GM23338 (cell line): ENCODE data around the gene GARIN6. TPM values are rescaled to one million over a fixed set of nuclear protein-coding genes. Genes with fewer than 3 reads are reported as not detected.

Source experiments
- ATAC-seq: fragments of 200-7000 bp; cut with Tn5 transposase; 3 replicates; pipeline ENCODE4 v1.9.1; 2020
- DNase-seq: peaks from one replicate; pipeline ENCODE4 v3.0.0-alpha.2; 2015; ENCODE audit warnings: low spot score
- H2AFZ ChIP-seq: fragments of 200-600 bp; sonication (generic); 2 replicates; pipeline ENCODE4 v1.8.0; 2016; ENCODE audit warnings: antibody characterized with exemption, mild to moderate bottlenecking, moderate library complexity
- H3F3A ChIP-seq: fragments of 200-600 bp; sonication (generic); replicated peaks from 2 replicates; pipeline ENCODE4 v1.8.0; 2017; ENCODE audit warnings: antibody characterized with exemption, mixed run types, low read depth
- H3K27ac ChIP-seq: fragments of 200-600 bp; sonication (generic); 2 replicates; pipeline ENCODE4 v1.6.1; 2016; ENCODE audit warnings: low read depth
- H3K27me3 ChIP-seq: fragments of 200-600 bp; sonication (generic); 2 replicates; pipeline ENCODE4 v1.8.0; 2016; ENCODE audit warnings: mild to moderate bottlenecking, mixed run types, moderate library complexity; ENCODE audit not compliant: insufficient read depth
- H3K36me3 ChIP-seq: fragments of 200-600 bp; sonication (generic); 2 replicates; pipeline ENCODE4 v1.8.0; 2016; ENCODE audit warnings: mild to moderate bottlenecking; ENCODE audit not compliant: insufficient read depth
- H3K4me1 ChIP-seq: fragments of 200-600 bp; sonication (generic); 2 replicates; pipeline ENCODE4 v1.8.0; 2016; ENCODE audit warnings: mild to moderate bottlenecking, moderate library complexity; ENCODE audit not compliant: insufficient read depth
- H3K4me2 ChIP-seq: fragments of 200-600 bp; sonication (generic); 2 replicates; pipeline ENCODE4 v1.7.1; 2017; ENCODE audit warnings: mixed run types
- H3K4me3 ChIP-seq: fragments of 200-600 bp; sonication (generic); 2 replicates; pipeline ENCODE4 v1.6.1; 2016; ENCODE audit warnings: mixed run types
- H3K79me2 ChIP-seq: fragments of 200-600 bp; sonication (generic); replicated peaks from 2 replicates; pipeline ENCODE4 v1.8.0; 2017; ENCODE audit warnings: mild to moderate bottlenecking; ENCODE audit not compliant: insufficient read depth
- H3K9me2 ChIP-seq: fragments of 200-600 bp; sonication (generic); 2 replicates; pipeline ENCODE4 v1.8.0; 2017; ENCODE audit not compliant: insufficient read depth
- H4K20me1 ChIP-seq: fragments of 200-600 bp; sonication (generic); replicated peaks from 2 replicates; pipeline ENCODE4 v1.8.0; 2017; ENCODE audit warnings: mild to moderate bottlenecking; ENCODE audit not compliant: insufficient read depth
- H3K27ac Mint-ChIP-seq: 2 replicates; pipeline ENCODE4 v1.8.0; 2020; ENCODE audit warnings: inconsistent platforms, mild to moderate bottlenecking, moderate library complexity, mixed read lengths
- H3K27me3 Mint-ChIP-seq: 3 replicates; pipeline ENCODE4 v1.8.0; 2022; ENCODE audit warnings: low read depth, mild to moderate bottlenecking, moderate library complexity, mixed read lengths, inconsistent platforms; ENCODE audit not compliant: insufficient read depth, poor library complexity
- H3K36me3 Mint-ChIP-seq: 3 replicates; pipeline ENCODE4 v1.8.0; 2021; ENCODE audit warnings: low read depth, mild to moderate bottlenecking, inconsistent platforms, moderate library complexity, mixed read lengths
- H3K4me1 Mint-ChIP-seq: 3 replicates; pipeline ENCODE4 v1.8.0; 2020; ENCODE audit warnings: mild to moderate bottlenecking, inconsistent platforms, mixed read lengths
- H3K4me3 Mint-ChIP-seq: 3 replicates; pipeline ENCODE4 v1.8.0; 2021; ENCODE audit warnings: moderate library complexity, mild to moderate bottlenecking, inconsistent platforms, mixed read lengths
- H3K9me3 Mint-ChIP-seq: 3 replicates; pipeline ENCODE4 v1.8.0; 2020; ENCODE audit warnings: moderate library complexity, mild to moderate bottlenecking, inconsistent platforms, mixed read lengths
- CREB1 ChIP-seq: fragments of 250-450 bp; sonication (Bioruptor Pico); IDR thresholded peaks from 2 replicates; pipeline ENCODE4 v1.5.0; 2020; ENCODE audit warnings: low read depth, mild to moderate bottlenecking, moderate library complexity
- CTCF ChIP-seq, 2 experiments: fragments of 200-600 bp in 1 of 2; sonication (generic) in 1 of 2; conservative IDR thresholded peaks; 2 replicates each; pipeline versions ENCODE4 v1.5.1 to v1.6.1; 2016 to 2017; ENCODE audit warnings: antibody characterized with exemption in 2 of 2, low read depth in 2 of 2, mild to moderate bottlenecking in 2 of 2, moderate library complexity in 1 of 2
- ETS1 ChIP-seq: IDR thresholded peaks from 2 replicates; pipeline ENCODE4 v1.6.1; 2016; ENCODE audit warnings: antibody characterized with exemption
- EZH2 ChIP-seq: fragments of 200-600 bp; sonication (generic); IDR thresholded peaks from one replicate; pipeline ENCODE4 v1.8.0; 2017; ENCODE audit warnings: antibody characterized with exemption, mild to moderate bottlenecking, low read depth; ENCODE audit not compliant: unreplicated experiment
- EZH2phosphoT487 ChIP-seq: fragments of 200-600 bp; sonication (generic); IDR thresholded peaks from one replicate; pipeline ENCODE4 v1.8.1; 2018; ENCODE audit warnings: antibody characterized with exemption; ENCODE audit not compliant: unreplicated experiment
- JUNB ChIP-seq: IDR thresholded peaks from one replicate; pipeline ENCODE4 v1.6.1; 2016; ENCODE audit warnings: antibody characterized with exemption; ENCODE audit not compliant: unreplicated experiment
- NANOG ChIP-seq: IDR thresholded peaks from 2 replicates; pipeline ENCODE4 v1.6.1; 2016; ENCODE audit warnings: antibody characterized with exemption, borderline replicate concordance
- POLR2AphosphoS5 ChIP-seq: IDR thresholded peaks from 2 replicates; pipeline ENCODE4 v1.6.1; 2016; ENCODE audit warnings: antibody characterized with exemption, low read depth
- STAT1 ChIP-seq: IDR thresholded peaks from one replicate; pipeline ENCODE4 v1.6.1; 2016; ENCODE audit warnings: antibody characterized with exemption; ENCODE audit not compliant: unreplicated experiment
- ZNF114 ChIP-seq: fragments of 250-450 bp; sonication (Bioruptor Pico); IDR thresholded peaks from 2 replicates; pipeline ENCODE4 v1.5.0; 2020; ENCODE audit warnings: mild to moderate bottlenecking, moderate library complexity
- ZNF462 ChIP-seq: fragments of 250-450 bp; sonication (Bioruptor Pico); IDR thresholded peaks from 2 replicates; pipeline ENCODE4 v1.5.0; 2020; ENCODE audit warnings: mild to moderate bottlenecking, moderate library complexity
- polyA plus RNA-seq: library from polyadenylated mRNA; unstranded; fragments of >200 nt; fragmentation: Nextera tagmentation; extraction: Ambion mirVana; gene quantifications from 2 replicates; pipeline ENCODE4 v1.2.1, GENCODE V29; 2016
- total RNA-seq: library from RNA; depleted of rRNA; stranded (reverse); fragments of >200 nt; shearing (Covaris generic); gene quantifications from 2 replicates; pipeline ENCODE4 v1.2.3, GENCODE V29; 2014
- TF ChIP-seq, protein P1 (sequence below): IDR thresholded peaks from one replicate; pipeline ENCODE4 v1.6.1; 2018; ENCODE audit warnings: antibody characterized with exemption; ENCODE audit not compliant: unreplicated experiment

Gene GARIN6
- total and polyA plus RNA-seq, 2 experiments from 2014 or later, result 0.44 TPM; not detected in 1

DNA sequence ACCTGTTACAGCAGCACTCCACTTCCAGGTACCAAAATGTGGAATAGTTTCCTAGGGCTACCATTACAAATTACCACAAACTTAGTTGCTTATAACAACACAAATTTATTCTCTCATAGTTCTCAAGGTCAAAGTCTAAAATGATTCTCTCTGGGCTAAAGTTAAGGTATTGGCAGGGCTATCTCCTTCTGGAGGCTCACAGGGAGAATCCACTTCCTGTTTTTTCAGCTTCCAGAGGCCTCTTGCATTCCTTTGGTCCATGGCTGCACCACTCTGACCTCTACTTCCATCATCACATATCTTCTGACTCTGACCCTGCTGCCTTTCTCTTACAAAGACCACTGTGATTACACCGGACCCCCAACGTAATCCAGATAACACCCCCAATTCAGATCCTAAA lies 2.9 kb upstream of the GARIN6 start (continued):
- TF ChIP-seq ETS1, result no peak
- TF ChIP-seq STAT1, result no peak

- no peaks in the 10 kb centered on the region for H3K79me2 ChIP-seq
- H3K9me3 Mint-ChIP-seq, result no peaks in the 10 kb centered on the region
- H3K4me1 Mint-ChIP-seq, result peaks cover 3% of the 10 kb centered on the region; the same call in 2 of the 3 replicates
- no peak overlapping the region for H3K4me3 ChIP-seq
- no peak overlapping the region for H3K4me3 Mint-ChIP-seq
- no peaks in the 10 kb centered on the region for H3K4me1 ChIP-seq
- H3K27ac Mint-ChIP-seq, result no peak overlapping the region; the same call in 1 of the 2 replicates
- H3K36me3 ChIP-seq, result no peaks in the 10 kb centered on the region
- ATAC-seq, result no peak
- no peak for DNase-seq
- H3K36me3 Mint-ChIP-seq, result no peaks in the 10 kb centered on the region
- no peaks in the 10 kb centered on the region for H3K27me3 Mint-ChIP-seq
- H3F3A ChIP-seq, result no peaks in the 10 kb centered on the region
- H4K20me1 ChIP-seq, result no peaks in the 10 kb centered on the region
- H2AFZ ChIP-seq, result no peak overlapping the region
- H3K27me3 ChIP-seq, result no peaks in the 10 kb centered on the region
- H3K27ac ChIP-seq, result no peak overlapping the region
- H3K9me2 ChIP-seq, result 0 out of 2 replicates have a peak, but pooled peaks cover under 1% of the 10 kb centered on the region
- no peak overlapping the region for H3K4me2 ChIP-seq
- TF ChIP-seq ZNF114 (CRISPR knock-in tag) (no peak), ETS1 (no peak), JUNB (no peak), CTCF (conservative IDR thresholded peaks at IDR 0.05; ENCODE audit: low read depth in 2 of 2) (no peak), EZH2 (no peak), NANOG (no peak), POLR2AphosphoS5 (no peak), EZH2phosphoT487 (no peak), CREB1 (no peak), STAT1 (no peak), ZNF462 (CRISPR knock-in tag) (no peak)
- TF ChIP-seq, protein P1, sequence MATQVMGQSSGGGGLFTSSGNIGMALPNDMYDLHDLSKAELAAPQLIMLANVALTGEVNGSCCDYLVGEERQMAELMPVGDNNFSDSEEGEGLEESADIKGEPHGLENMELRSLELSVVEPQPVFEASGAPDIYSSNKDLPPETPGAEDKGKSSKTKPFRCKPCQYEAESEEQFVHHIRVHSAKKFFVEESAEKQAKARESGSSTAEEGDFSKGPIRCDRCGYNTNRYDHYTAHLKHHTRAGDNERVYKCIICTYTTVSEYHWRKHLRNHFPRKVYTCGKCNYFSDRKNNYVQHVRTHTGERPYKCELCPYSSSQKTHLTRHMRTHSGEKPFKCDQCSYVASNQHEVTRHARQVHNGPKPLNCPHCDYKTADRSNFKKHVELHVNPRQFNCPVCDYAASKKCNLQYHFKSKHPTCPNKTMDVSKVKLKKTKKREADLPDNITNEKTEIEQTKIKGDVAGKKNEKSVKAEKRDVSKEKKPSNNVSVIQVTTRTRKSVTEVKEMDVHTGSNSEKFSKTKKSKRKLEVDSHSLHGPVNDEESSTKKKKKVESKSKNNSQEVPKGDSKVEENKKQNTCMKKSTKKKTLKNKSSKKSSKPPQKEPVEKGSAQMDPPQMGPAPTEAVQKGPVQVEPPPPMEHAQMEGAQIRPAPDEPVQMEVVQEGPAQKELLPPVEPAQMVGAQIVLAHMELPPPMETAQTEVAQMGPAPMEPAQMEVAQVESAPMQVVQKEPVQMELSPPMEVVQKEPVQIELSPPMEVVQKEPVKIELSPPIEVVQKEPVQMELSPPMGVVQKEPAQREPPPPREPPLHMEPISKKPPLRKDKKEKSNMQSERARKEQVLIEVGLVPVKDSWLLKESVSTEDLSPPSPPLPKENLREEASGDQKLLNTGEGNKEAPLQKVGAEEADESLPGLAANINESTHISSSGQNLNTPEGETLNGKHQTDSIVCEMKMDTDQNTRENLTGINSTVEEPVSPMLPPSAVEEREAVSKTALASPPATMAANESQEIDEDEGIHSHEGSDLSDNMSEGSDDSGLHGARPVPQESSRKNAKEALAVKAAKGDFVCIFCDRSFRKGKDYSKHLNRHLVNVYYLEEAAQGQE, result no peak
Measured at GRCh38 chr12:99648183-99648582, 630 bp downstream of the GARIN6 start.
